ENCODE data around the gene ZNF438.

DNA sequence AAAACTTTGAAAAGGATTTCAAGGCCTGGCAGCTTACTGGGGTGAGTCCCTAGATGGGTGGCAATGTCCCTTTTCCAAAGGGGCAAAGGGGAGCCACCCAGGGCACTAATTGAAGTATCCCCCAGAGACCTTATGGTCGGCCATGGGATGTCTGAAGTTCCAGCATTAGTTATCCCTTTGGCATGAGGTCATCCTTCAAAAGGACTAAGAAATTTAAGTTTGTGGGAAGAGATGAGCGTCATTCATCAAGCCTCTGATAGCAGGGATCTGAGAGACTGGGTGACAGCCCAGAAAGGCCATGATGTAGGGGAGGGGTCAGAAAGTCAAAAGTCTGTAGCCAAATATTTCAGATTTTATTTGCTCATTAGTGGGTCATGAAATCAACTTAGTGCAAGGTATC is 195.3 kb downstream of the ZNF438 start:
- TF ChIP-seq ZBTB7A (IDR thresholded peaks at IDR 0.05; ENCODE audit: low read depth), result no peak
- TF ChIP-seq CREB1 (IDR thresholded peaks at IDR 0.05; ENCODE audit: low read depth), result no peak
- TF ChIP-seq YY1 (IDR thresholded peaks at IDR 0.05; ENCODE audit: low read depth), result no peak
- TF ChIP-seq FOXM1 (IDR thresholded peaks at IDR 0.05; ENCODE audit: borderline replicate concordance, low read depth), result no peak
- TF ChIP-seq, protein P1, sequence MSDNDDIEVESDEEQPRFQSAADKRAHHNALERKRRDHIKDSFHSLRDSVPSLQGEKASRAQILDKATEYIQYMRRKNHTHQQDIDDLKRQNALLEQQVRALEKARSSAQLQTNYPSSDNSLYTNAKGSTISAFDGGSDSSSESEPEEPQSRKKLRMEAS (IDR thresholded peaks at IDR 0.05), result no peak
- TF ChIP-seq TAF1 (IDR thresholded peaks at IDR 0.05; ENCODE audit: low read depth), result no peak
- TF ChIP-seq RAD21 (IDR thresholded peaks at IDR 0.05; ENCODE audit: low read depth), result no peak

Measured in Ishikawa (cell line).